GM18511 (cell line): ENCODE data around the gene SELENOP.
"Not testable (repeated sequence)": the region's sequence is repeated elsewhere in the genome, so short reads cannot be mapped to it uniquely, and the experiment has no call there.

ENCODE experiments used
- ATAC-seq: cut with Tn5 transposase; IDR thresholded peaks from one replicate; pipeline ENCODE4 v1.9.1; 2021; ENCODE audit warnings: mild to moderate bottlenecking, moderate library complexity; ENCODE audit not compliant: unreplicated experiment

SELENOP gene

GRCh38 chr5:42811591-42812446, at the start of gene SELENOP:
Gene SELENOP, minus strand, starts transcription at chr5:42811892. Its CDS starts 3,539 bp downstream, at chr5:42808353.
- ATAC-seq, result peak; percentile 79

- no peak for ATAC-seq
Measured at GRCh38 chr5:42858687-42859086, 47.0 kb upstream of the SELENOP start.

GRCh38 chr5:42858031-42858643, 46.4 kb upstream of the SELENOP start:
- ATAC-seq, result no peak

GRCh38 chr5:42855811-42856210, 44.1 kb upstream of the SELENOP start:
- no peak for ATAC-seq

DNA sequence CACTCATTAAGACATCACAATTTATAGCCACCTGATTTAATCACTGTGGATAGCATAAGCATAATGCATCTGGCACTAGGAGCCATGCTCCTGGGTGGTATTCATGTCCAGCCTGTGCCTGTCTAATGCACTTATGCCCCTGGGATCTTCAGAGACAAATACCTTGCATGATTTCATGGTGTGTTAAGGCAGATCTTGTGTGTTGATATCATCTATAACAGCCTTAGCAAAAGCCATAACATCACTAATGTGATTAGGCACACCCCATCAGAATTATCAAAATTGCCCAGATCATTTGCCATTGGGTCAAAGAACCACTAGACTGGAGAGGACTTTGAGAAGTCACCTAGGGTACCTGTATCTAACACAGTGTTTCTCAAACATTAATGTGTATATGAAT, 43.7 kb upstream of the SELENOP start:
- no peak for ATAC-seq

GRCh38 chr5:42854795-42855194, 43.1 kb upstream of the SELENOP start:
- ATAC-seq, result peak; percentile 46

GRCh38 chr5:42852826-42853225, 41.1 kb upstream of the SELENOP start:
- no peak for ATAC-seq

GRCh38 chr5:42851481-42851880, 39.8 kb upstream of the SELENOP start:
- ATAC-seq, result no peak

- ATAC-seq, result no peak
Measured at GRCh38 chr5:42848545-42848944, 36.9 kb upstream of the SELENOP start.

- not testable (repeated sequence) for ATAC-seq
Measured at GRCh38 chr5:42844408-42844807, 32.7 kb upstream of the SELENOP start.

- no peak for ATAC-seq
Measured at GRCh38 chr5:42843675-42844292, 32.1 kb upstream of the SELENOP start.

DNA sequence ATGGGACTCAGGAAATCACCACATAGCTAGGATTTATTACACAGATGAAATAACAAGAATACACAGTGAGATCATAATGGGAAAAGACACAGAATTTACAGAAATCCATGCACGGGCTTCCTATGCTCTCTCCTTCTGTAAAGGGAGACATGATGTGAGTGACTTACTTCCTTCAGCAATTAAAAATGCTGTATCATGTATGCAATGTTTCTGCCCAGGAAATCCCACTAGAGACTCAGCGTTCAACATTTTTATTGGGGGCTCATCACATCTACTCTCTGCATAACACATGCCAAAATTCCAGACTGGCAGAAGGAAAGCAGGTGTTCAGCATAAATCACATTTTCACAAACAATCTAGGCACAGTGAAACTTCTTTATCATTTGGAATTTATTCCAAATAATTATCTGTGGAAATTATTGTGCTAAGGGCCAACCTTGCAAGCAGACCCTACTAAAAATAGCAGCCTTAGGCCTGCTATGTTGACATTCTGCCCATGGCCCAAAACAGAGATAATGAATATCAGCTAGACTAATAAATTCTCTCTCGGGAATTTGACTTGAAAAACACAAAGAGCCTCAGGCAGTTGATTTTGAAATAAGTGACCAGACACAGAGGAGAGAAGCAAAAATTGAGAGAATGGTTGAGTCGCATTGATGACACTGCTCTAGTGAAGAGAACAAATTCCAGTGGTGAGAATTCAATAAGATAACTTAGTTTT, 31.4 kb upstream of the SELENOP start:
- no peak for ATAC-seq

DNA sequence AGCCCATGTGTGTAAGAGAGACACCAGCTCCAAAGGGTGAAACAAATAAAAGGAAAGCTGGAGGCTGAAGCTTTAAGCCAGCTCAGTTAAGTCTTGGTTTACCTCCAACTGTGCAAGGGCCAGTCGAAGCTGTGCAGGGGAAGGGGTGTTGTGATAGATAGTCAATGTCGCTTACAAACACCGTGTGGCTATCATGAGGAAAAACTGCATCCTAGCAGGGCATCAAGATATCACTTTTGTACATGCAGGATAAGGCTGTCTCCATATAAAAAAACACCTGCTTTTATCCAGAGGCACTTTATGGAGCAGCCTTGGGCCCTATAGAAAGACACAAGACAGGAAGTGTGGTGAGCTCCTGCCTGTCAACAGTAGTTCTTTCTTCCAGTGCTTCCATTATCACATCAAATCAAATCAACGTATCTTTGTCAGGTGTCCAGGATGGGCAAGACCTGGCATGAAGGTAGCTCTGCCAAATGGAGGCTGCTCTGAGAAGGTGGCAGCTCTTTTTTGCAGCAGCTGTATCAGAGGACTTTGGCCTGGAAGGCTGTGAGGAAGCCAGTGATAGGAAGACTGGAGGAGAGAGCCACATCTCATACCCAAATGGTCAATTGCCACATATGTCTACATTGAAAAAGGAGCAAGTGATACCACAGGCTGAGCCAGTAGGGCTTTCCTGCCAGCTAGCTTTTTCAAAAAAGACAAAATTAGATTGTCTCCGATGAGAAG, 29.3 kb upstream of the SELENOP start:
- no peak for ATAC-seq

DNA sequence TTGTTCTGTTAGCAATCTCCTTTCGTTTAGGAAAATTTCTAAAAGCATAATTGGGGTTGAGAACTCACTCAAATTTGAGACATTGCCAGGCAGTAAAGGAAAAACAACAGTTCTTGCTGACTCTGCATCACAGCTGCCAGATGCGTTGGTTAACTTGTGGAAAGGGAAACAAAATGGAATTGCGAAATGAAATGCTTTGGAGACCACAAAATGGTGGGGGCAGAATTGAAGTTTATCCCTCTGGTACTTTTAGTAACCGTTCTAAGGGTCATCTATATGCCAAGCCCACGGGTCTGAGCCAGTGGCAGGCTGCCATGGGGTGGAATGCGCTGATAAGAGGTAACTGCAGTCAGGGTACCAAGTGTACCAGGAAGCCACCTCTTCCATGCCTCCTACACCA, 28.6 kb upstream of the SELENOP start:
- no peak for ATAC-seq

DNA sequence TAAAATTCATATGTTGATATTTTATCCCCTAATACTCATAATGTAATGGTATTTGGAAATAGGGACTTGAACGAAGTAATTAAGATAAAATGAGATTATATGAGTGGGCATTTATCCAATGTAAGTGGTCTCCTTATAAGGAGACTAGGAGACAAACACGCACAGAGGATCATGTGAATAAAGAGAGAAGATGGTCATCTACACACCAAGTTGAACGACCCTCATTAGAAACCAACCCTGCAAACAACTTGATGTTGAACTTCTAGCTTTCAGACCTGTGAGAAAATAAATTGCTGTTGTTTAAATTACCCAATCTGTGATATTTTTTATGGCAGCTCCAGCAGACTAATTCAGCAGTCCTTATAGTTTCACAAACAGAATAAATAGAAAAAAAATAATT, 27.5 kb upstream of the SELENOP start:
- no peak for ATAC-seq

- no peak for ATAC-seq
Measured at GRCh38 chr5:42837601-42838000, 25.9 kb upstream of the SELENOP start.

- ATAC-seq, result no peak
Measured at GRCh38 chr5:42836070-42836769, 24.5 kb upstream of the SELENOP start.

GRCh38 chr5:42832060-42832459, 20.4 kb upstream of the SELENOP start:
- no peak for ATAC-seq

- no peak for ATAC-seq
Measured at GRCh38 chr5:42830924-42831323, 19.2 kb upstream of the SELENOP start.

DNA sequence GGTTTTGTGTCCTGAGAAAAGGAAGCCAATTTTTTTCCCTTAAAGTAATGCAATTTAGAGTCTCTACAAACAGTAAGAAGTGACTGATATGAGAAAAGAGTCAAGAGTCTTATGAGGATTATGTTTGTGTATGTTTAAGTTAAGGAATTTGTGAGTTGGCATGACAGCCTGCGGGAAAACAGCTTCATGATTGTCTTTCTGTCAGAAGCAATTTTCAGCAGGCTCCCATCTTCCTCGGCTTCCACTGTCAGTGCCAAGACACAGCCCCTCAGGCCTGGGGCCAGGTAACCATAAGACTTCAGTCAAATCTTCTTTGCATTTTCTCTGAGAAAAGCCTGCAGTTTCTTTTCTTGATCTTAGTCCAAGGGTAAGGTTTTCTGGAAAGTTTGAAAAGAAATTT, 17.0 kb upstream of the SELENOP start:
- no peak for ATAC-seq
